D721Med (cell line): ENCODE results near the gene ONECUT3.

Source experiments
- DNase-seq: peaks from one replicate; pipeline ENCODE4 v3.0.0; 2011; ENCODE audit warnings: low spot score; ENCODE audit not compliant: insufficient read length
- FAIRE-seq: peaks from 2 replicates; lab custom pipeline; 2011; peaks lifted over from hg19 to GRCh38; lab: Jason Lieb, UNC
- TF ChIP-seq, protein P1 (sequence below): IDR thresholded peaks from 2 replicates; pipeline ENCODE4 v1.5.1; 2012; ENCODE audit warnings: mild to moderate bottlenecking, control low read depth; ENCODE audit not compliant: insufficient read depth; ENCODE audit errors: missing control alignments

Gene ONECUT3

DNA sequence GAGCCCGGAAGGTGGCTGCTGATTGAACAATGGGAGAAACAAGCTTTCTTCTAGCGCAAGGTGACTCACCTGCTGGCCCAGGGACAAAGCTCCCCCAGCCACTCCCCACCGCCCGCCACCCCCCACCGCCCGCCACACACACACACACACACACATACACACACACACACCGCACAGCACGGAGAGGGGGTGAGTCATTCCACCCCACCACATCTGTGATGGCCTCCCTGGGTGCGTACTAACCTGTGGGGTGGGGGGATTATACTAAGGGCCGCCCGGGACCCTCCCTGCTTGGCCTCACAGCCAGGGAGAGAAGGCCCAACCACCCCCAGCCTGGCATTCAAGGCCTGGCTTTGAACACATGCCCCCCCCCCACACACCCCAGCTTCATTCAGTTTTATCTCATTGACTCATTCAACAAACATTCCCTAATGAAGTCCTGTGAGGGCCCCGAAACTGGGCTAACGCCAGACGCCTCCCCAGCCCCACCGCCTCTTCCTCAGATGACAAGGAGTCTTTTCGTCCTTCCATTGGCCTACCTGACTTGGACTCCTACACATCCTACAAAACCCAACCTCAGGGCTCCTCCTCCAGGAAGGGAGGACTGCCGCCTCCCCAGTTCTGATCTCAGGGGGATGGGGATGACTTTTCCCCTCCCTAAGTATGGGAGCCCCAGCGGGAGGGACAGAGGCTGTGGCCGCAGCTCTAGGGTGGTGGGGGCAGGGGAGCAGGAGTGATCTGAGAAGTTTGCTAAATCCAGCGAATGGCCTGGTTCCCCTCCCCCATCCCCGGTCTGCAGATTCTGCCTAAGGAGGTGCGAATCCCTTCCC, 5.8 kb upstream of the ONECUT3 start:
- FAIRE-seq (no peak), DNase-seq (no peak)
- TF ChIP-seq, protein P1, sequence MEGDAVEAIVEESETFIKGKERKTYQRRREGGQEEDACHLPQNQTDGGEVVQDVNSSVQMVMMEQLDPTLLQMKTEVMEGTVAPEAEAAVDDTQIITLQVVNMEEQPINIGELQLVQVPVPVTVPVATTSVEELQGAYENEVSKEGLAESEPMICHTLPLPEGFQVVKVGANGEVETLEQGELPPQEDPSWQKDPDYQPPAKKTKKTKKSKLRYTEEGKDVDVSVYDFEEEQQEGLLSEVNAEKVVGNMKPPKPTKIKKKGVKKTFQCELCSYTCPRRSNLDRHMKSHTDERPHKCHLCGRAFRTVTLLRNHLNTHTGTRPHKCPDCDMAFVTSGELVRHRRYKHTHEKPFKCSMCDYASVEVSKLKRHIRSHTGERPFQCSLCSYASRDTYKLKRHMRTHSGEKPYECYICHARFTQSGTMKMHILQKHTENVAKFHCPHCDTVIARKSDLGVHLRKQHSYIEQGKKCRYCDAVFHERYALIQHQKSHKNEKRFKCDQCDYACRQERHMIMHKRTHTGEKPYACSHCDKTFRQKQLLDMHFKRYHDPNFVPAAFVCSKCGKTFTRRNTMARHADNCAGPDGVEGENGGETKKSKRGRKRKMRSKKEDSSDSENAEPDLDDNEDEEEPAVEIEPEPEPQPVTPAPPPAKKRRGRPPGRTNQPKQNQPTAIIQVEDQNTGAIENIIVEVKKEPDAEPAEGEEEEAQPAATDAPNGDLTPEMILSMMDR = no peak

- FAIRE-seq (no peak), DNase-seq (no peak)
- TF ChIP-seq, protein P1 = no peak
These were observed 5.0 kb upstream of the ONECUT3 start for GRCh38 chr19:1748115-1748872.

DNA sequence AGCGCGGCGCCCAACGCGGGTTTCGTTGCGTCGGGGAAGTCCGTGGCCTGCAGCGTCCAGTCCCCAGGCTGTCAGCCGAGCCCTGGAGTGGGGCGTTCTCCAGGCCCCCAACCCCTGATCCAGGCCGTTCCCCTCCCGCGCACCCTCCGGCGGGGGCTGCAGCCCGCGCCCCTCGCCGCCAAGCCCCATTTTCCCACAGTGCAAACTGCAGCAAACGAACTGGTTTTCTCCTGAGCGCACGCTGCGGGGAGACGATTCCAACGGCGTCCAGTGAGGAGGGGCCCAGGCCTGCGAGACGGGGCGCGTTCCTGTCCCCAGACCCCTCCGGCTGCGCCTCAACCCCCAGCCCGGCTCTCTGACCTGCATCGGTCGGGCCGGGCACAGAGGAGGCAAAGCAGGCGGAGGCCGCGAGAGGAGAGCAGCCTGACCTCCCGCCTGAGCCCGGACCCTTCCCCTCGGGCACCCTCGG, 4.4 kb upstream of the ONECUT3 start:
- DNase-seq = no peak
- TF ChIP-seq, protein P1 = no peak
- FAIRE-seq = no peak

- FAIRE-seq (no peak), DNase-seq (no peak)
- TF ChIP-seq, protein P1 = no peak
These were observed 3.6 kb upstream of the ONECUT3 start for GRCh38 chr19:1749373-1750342.

DNA sequence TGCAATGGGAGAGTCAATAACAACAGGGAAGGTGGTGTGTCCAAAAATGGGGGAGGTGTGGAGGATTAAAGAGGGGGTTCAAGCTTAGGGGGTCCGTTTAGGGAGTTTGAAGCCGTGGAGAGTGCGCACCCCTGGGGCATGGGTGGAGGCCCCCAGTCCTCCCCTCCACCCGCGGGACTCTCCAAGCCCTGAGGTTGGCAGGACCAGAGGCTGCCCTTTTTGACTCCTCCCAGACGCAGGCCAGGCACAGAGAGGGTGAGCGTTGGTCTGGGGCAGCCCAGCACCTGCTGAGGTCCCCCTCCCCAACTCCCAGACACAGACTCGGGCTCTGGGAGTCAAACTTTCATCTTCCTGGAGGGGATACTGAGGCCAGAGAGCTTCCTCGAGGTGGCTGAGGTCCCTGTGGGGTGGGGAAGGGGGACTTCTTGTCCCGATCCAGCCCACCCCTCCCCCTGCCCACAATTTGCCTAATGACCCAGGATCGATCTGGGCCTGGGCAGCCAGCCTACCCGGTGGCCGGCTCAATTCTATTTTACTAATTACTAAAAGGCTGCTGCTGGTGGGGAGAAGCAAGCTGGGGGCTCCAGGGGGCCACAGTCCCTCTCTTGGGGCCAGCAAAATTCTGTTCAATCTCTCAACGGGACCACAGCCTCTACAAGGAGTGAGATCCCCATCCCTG, 2.8 kb upstream of the ONECUT3 start:
- no peak for DNase-seq
- TF ChIP-seq, protein P1 = no peak
- no peak for FAIRE-seq

DNA sequence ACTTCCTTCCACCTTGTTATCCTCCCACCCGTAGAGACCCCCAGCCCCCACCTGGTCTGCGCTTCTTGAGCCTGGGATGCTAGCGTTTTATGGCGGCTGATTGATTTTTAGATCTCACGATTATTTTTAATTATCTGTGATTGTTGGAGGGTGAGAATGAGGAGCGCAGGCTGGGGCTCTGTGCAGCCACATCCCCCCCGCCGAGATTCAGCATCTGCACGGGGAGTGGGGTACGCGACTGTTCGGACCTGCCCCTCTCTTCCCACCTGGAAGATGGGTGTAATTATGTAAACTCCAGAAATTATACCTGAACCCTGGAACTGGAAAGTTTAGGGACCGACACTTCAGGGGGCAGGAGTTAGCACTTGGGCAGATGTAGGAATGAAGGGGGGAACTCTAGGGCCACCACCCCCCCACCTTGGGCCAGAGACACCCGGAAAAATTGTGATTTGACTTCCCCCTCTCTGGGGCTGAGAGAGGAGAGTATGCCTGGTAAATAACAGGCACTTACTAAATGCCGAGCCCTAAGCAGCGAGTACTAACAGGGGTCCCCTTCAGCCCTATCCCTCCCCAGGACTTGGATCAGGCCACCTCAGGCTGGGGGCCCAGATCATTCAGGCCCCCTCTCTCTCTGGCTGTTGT, 1.8 kb upstream of the ONECUT3 start:
- FAIRE-seq (no peak), DNase-seq (no peak)
- TF ChIP-seq, protein P1 = no peak
